K562 (cell line): ENCODE results near the gene BCAN. TPM values are rescaled to one million over a fixed set of nuclear protein-coding genes. Genes with fewer than 3 reads are reported as not detected.

Source experiments
- ATAC-seq: fragments of 200-7000 bp; cut with Tn5 transposase; 3 replicates; pipeline ENCODE4 v1.9.1; 2020; ENCODE audit warnings: moderate library complexity
- BruUV-seq: library from RNA; stranded (reverse); fragments of 400-500 nt; replicated peaks from 2 replicates; lab custom pipeline; 2021; lab: Mats Ljungman, UMichigan
- CTCF ChIA-PET: fragments of 300-600 bp; formaldehyde crosslinking; extraction: SDS; loops from one replicate; lab custom pipeline; 2021; ENCODE audit warnings: low intra/inter-chr PET ratio; lab: Yijun Ruan, JAX
- POLR2A ChIA-PET: fragments of 300-600, 350-650 bp; sonication (Branson Sonifier 250); formaldehyde crosslinking; extraction: SDS; loops from one replicate; lab custom pipeline; 2021; ENCODE audit warnings: antibody characterized with exemption, inconsistent platforms; lab: Yijun Ruan, JAX
- DNase-seq, 4 experiments: peaks; one replicate each; pipeline versions ENCODE4 v3.0.0 to v3.0.0-alpha.2; 2011 to 2018; ENCODE audit warnings: low spot score in 3 of 4, mixed read lengths in 3 of 4; ENCODE audit errors: extremely low read depth in 1 of 4
- FAIRE-seq: peaks from 2 replicates; lab custom pipeline; 2011; peaks lifted over from hg19 to GRCh38; lab: Jason Lieb, UNC
- H2AFZ ChIP-seq: 2 replicates; pipeline ENCODE4 v1.6.0; 2011; ENCODE audit warnings: low read depth, low read length, control low read depth, inconsistent platforms
- H3K27ac ChIP-seq: fragments of 200-600 bp; 3 replicates; pipeline ENCODE4 v1.8.0; 2011; ENCODE audit warnings: low read depth, mild to moderate bottlenecking, control low read depth, inconsistent platforms, low read length, moderate library complexity, mixed read lengths; ENCODE audit errors: extremely low read depth
- H3K27me3 ChIP-seq, 2 experiments: fragments of 300-600 bp in 1 of 2; 2 replicates in 1 of 2; 3 replicates in 1 of 2; pipeline versions ENCODE4 v1.6.0 to v1.8.0; 2011; ENCODE audit warnings: inconsistent platforms in 2 of 2, low read length in 2 of 2, mild to moderate bottlenecking in 1 of 2, mixed read lengths in 1 of 2, moderate library complexity in 1 of 2; ENCODE audit not compliant: control insufficient read depth in 2 of 2, insufficient read depth in 2 of 2
- H3K36me3 ChIP-seq: fragments of 300-600 bp; 3 replicates; pipeline ENCODE4 v1.8.0; 2011; ENCODE audit warnings: mild to moderate bottlenecking, low read length, inconsistent platforms; ENCODE audit not compliant: control insufficient read depth, insufficient read depth
- H3K4me1 ChIP-seq, 2 experiments: fragments of 200-600 bp in 1 of 2; replicated peaks in 1 of 2; 2 replicates in 1 of 2; 3 replicates in 1 of 2; pipeline versions ENCODE4 v1.5.1 to v1.8.0; 2011; ENCODE audit warnings: inconsistent platforms in 2 of 2, low read length in 2 of 2, mild to moderate bottlenecking in 1 of 2, mixed read lengths in 1 of 2, moderate library complexity in 1 of 2; ENCODE audit not compliant: control insufficient read depth in 2 of 2, insufficient read depth in 2 of 2
- H3K4me2 ChIP-seq: 2 replicates; pipeline ENCODE4 v1.6.1; 2011; ENCODE audit warnings: low read length, control low read depth, inconsistent platforms, mixed read lengths; ENCODE audit not compliant: insufficient read depth
- H3K4me3 ChIP-seq: fragments of 200-600 bp; sonication (generic), shearing (Covaris generic); 2 replicates; pipeline ENCODE4 v1.5.1; 2016; ENCODE audit warnings: control low read depth, inconsistent platforms
- H3K79me2 ChIP-seq: fragments of 200-600 bp; 3 replicates; pipeline ENCODE4 v1.8.0; 2011; ENCODE audit warnings: low read length, inconsistent platforms; ENCODE audit not compliant: control insufficient read depth, insufficient read depth
- H3K9ac ChIP-seq, 2 experiments: 2 replicates each; pipeline versions ENCODE4 v1.6.0 to v1.6.1; 2011; ENCODE audit warnings: low read depth in 2 of 2, low read length in 2 of 2, control low read depth in 1 of 2, inconsistent platforms in 1 of 2, mild to moderate bottlenecking in 1 of 2, mixed read lengths in 1 of 2; ENCODE audit not compliant: insufficient read depth in 1 of 2
- H3K9me1 ChIP-seq: one replicate; pipeline ENCODE4 v1.6.0; 2011; ENCODE audit warnings: inconsistent platforms, mild to moderate bottlenecking, low read length, moderate library complexity; ENCODE audit not compliant: control insufficient read depth, insufficient read depth
- H3K9me3 ChIP-seq: replicated peaks from 2 replicates; pipeline ENCODE4 v1.5.1; 2011; ENCODE audit warnings: low read depth, low read length, inconsistent platforms; ENCODE audit not compliant: control insufficient read depth, insufficient read depth
- H4K20me1 ChIP-seq: replicated peaks from 2 replicates; pipeline ENCODE4 v1.6.1; 2011; ENCODE audit warnings: low read length, inconsistent platforms, mixed read lengths; ENCODE audit not compliant: control insufficient read depth, insufficient read depth
- CHD1 ChIP-seq: fragments of 200-600 bp; sonication (generic); IDR thresholded peaks from one replicate; pipeline ENCODE4 v1.6.1; 2012; ENCODE audit warnings: mild to moderate bottlenecking, moderate library complexity, low read length, inconsistent platforms
- E2F8 ChIP-seq: fragments of 450-650 bp; IDR thresholded peaks from 2 replicates; pipeline ENCODE4 v1.7.1; 2018; ENCODE audit warnings: mild to moderate bottlenecking, low read depth; ENCODE audit not compliant: partially characterized antibody
- IFI16 ChIP-seq: fragments of 250-450 bp; sonication (Bioruptor Pico); IDR thresholded peaks from 2 replicates; pipeline ENCODE4 v2.1.2; 2022; ENCODE audit warnings: mild to moderate bottlenecking, inconsistent platforms
- KLF13 ChIP-seq: fragments of 450-650 bp; IDR thresholded peaks from 2 replicates; pipeline ENCODE4 v1.6.1; 2016; ENCODE audit warnings: missing genetic modification characterization, low read depth, mild to moderate bottlenecking, missing compliant biosample characterization, moderate library complexity, borderline replicate concordance
- MCM3 ChIP-seq: fragments of 450-650 bp; IDR thresholded peaks from 2 replicates; pipeline ENCODE4 v1.6.1; 2016
- NUFIP1 ChIP-seq: fragments of 450-650 bp; IDR thresholded peaks from 2 replicates; pipeline ENCODE4 v1.6.1; 2018; ENCODE audit not compliant: partially characterized antibody
- PURB ChIP-seq: sonication (generic); formaldehyde crosslinking; IDR thresholded peaks from 2 replicates; pipeline ENCODE4 v1.9.0; 2021; ENCODE audit warnings: low read depth, mild to moderate bottlenecking, missing genetic modification reagents
- ZNF217 ChIP-seq: sonication (generic); formaldehyde crosslinking; IDR thresholded peaks from 2 replicates; pipeline ENCODE4 v1.8.0; 2022; ENCODE audit warnings: mild to moderate bottlenecking, missing genetic modification reagents
- WGBS: fragments of 100-300 bp; shearing (Covaris generic); methylation state at CpG from one replicate; pipeline ENCODE4 v1.1.6; 2016; ENCODE audit warnings: low coverage, mixed read lengths; ENCODE audit not compliant: insufficient coverage; ENCODE audit errors: missing lambda C conversion rate; 5-methylcytosine and 5-hydroxymethylcytosine counted together
- in situ Hi-C: fragments of 300-500 bp; cut with MboI; formaldehyde crosslinking; loops from 4 replicates; pipeline ENCODE4 v1.15.0; 2018; ENCODE audit warnings: inconsistent platforms, mixed read lengths
- intact Hi-C: fragments of 100-400 bp; cut with micrococcal nuclease; formaldehyde crosslinking; loops from 2 replicates; pipeline ENCODE4 v1.14.2; 2022
- polyA plus RNA-seq, 8 experiments: library from polyadenylated mRNA; depleted of rRNA in 4 of 8; stranded (reverse) in 5 of 8; unstranded in 3 of 8; fragments of >200 nt; fragmentation: Nextera tagmentation in 2 of 8; fragmentation: Illumina TruSeq in 1 of 8; extraction: Ambion mirVana in 2 of 8; extraction: Trizol in 1 of 8; gene quantifications; 2 replicates each; pipeline versions ENCODE4 v1.2.1 to v1.2.3, GENCODE V29; 2011 to 2014; ENCODE audit warnings: inconsistent platforms in 1 of 8, missing spikeins in 1 of 8
- total RNA-seq, 7 experiments: library from RNA; depleted of rRNA in 6 of 7; stranded (reverse); fragments of >200 nt in 6 of 7; fragmentation: Illumina TruSeq in 2 of 7; extraction: Trizol in 2 of 7; gene quantifications; 2 replicates each; pipeline versions ENCODE4 v1.2.1 to v1.2.3, GENCODE V29; 2011 to 2021; ENCODE audit warnings: low replicate concordance in 1 of 7

The BCAN gene
- total and polyA plus RNA-seq, 9 of the 15 experiments (the other 6 are each of a cell fraction or from before 2014, with no cell fraction given): 0.04 to 0.33 (median 0.14) TPM; not detected in 5

DNA sequence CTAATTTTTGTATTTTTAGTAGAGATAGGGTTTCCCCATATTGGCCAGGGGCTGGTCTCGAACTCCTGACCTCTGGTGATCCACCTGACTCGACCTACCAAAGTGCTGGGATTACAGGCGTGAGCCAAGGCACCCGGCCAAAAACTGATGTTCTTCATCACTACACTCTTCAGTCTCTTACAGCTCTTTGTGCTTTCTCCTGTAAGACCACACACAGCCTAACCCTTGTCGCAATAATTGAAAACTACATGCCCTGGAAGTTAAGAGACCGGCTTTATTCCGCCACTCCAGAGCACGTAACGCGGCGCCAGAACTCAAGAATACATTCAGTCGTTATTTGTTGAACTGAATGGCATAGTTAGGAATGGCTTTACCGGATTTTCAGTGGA is 41.2 kb upstream of the BCAN start:
- Histone ChIP-seq H2AFZ (peak overlapping the region; percentile 100), H3K36me3 (peaks cover 41% of the 10 kb centered on the region), H3K4me1 (peaks cover 12% of the 10 kb centered on the region in 2 experiments; a peak in 4 of 5 replicates), H4K20me1 (no peaks in the 10 kb centered on the region), H3K9ac (peak overlapping the region; percentile 86 to 93), H3K9me1 (no peaks in the 10 kb centered on the region), H3K4me3 (peak overlapping the region; percentile 81), H3K27me3 (no peaks in the 10 kb centered on the region), H3K79me2 (peaks cover 46% of the 10 kb centered on the region), H3K27ac (peak overlapping the region; percentile 80), H3K4me2 (peak overlapping the region; percentile 97), H3K9me3 (no peaks in the 10 kb centered on the region)
- ChIA-PET CTCF (interaction anchor here (0.6 to 1.2 kb wide), 2 partner anchors 17 to 149 kb away, joined by 4 to 6 read pairs; no protein-coding TSS in a partner anchor), POLR2A (interaction anchor here (3.2 kb wide), 1 partner anchor 10 kb away, joined by 16 read pairs; the partner anchor contains the start of gene NAXE)
- FAIRE-seq (peak; percentile 44), DNase-seq (no peak), ATAC-seq (peak; percentile 8)
- in situ Hi-C loops (loop anchor here (5.0 kb wide), 2 partner anchors 143 to 213 kb away; no protein-coding TSS in a partner anchor), intact Hi-C loops (no loop called here)
- TF ChIP-seq MCM3 (no peak), IFI16 (no peak)
- TSS peak; percentile 65 for BruUV-seq
- WGBS: 0% methylated on average over 13 of the region's 13 CpGs

DNA sequence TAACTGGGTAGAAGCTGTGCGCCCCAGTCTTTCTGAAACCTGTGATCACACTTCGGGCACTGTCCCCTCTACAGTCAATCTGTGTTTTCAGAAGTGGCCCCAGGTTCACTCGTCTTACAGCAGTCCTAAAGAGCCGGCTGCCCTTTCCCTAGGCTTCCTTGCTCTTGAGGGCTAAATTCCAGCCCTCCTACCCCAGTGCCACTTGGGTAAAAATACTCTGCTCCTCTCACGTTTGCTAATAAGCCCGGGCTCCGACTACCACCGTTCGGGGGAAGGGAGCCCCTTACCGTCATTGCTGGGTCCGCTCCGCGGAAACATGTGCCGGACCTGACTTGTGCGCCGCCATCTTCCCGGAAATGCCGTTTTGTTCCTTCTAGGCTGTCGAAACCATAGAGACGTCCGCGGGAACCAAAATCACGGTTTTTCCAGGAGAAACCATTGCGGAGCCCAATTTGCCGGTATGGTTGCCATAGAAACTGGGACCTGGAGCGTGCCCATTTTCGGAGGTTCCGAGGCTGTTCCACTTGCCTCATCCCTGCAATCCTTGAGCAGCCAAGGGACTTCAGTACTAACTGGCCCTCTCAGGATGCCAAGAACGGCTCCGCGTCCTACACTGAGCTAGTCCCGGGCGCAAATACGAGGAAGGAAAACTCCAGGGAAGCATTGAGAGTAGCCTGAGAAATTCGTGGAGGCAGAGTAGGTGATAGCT is 40.6 kb upstream of the BCAN start, which contains the start of gene GPATCH4:
TSS of gene GPATCH4 (minus strand) at position 358 of the 709 bp plus-strand sequence.
- Histone ChIP-seq H3K4me2 (peak within 1 kb of the TSS; percentile 97), H3K36me3 (peaks cover 36% of the 10 kb centered on the region), H3K9ac (peak within 1 kb of the TSS; percentile 86 to 93), H3K4me3 (peak within 1 kb of the TSS; percentile 81), H3K9me3 (no peaks in the 10 kb centered on the region), H3K4me1 (peaks cover 12% of the 10 kb centered on the region in 2 experiments; a peak in 4 of 5 replicates), H3K79me2 (peaks cover 46% of the 10 kb centered on the region), H3K27me3 (no peaks in the 10 kb centered on the region), H3K27ac (peak within 1 kb of the TSS; percentile 80), H3K9me1 (no peaks in the 10 kb centered on the region), H4K20me1 (no peaks in the 10 kb centered on the region), H2AFZ (peak within 1 kb of the TSS; percentile 100)
- ChIA-PET CTCF (interaction anchor here (0.6 to 1.2 kb wide), 2 partner anchors 18 to 149 kb away, joined by 4 to 6 read pairs; no protein-coding TSS in a partner anchor), POLR2A (interaction anchor here (0.6 to 3.2 kb wide), 5 partner anchors 8 to 60 kb away, joined by 3 to 16 read pairs (median 5); partner anchors contain the start of gene NAXE)
- BruUV-seq: no TSS peak
- DNase-seq (peak; percentile 75 to 89 (median 78)), FAIRE-seq (peak; percentile 83), ATAC-seq (peak; percentile 87)
- 0% methylated on average over 33 of the region's 35 CpGs for WGBS
- intact Hi-C loops: no loop called here
- in situ Hi-C loops: loop anchor here (5.0 kb wide), 2 partner anchors 144 to 214 kb away; no protein-coding TSS in a partner anchor
- TF ChIP-seq E2F8: peak; percentile 86
- TF ChIP-seq KLF13 (tag): no peak
- TF ChIP-seq ZNF217 (CRISPR knock-in tag): no peak
- no peak for TF ChIP-seq CHD1
- TF ChIP-seq NUFIP1: no peak
- TF ChIP-seq PURB (CRISPR knock-in tag): no peak
